ENCODE measurements around the gene DHX15.

GRCh38 chr4:24630937-24631336 lies 46.6 kb upstream of the DHX15 start:
- TF ChIP-seq CTCF (IDR thresholded peaks at IDR 0.05; ENCODE audit: low read depth, low read length, poor library complexity, severe bottlenecking) (no peak), EZH2phosphoT487 (IDR thresholded peaks at IDR 0.05; ENCODE audit: borderline replicate concordance, low read length) (no peak)
